Spleen (tissue), 11 donors: ENCODE measurements around the gene ZNF524. TPM values are rescaled to one million over a fixed set of nuclear protein-coding genes. Genes with fewer than 3 reads are reported as not detected.

Experiments
- DNase-seq: peaks from one replicate; pipeline ENCODE4 v3.0.0-alpha.2; 2020
- H3K27ac ChIP-seq, 8 donors: fragments of 200-600 bp; sonication (generic) in 7 of 8; 1 replicate in 4 of 8; 2 replicates in 4 of 8; pipeline versions ENCODE4 v1.5.0 to v1.8.0; 2016 to 2021; ENCODE audit warnings: inconsistent platforms in 4 of 8, mild to moderate bottlenecking in 4 of 8, moderate library complexity in 1 of 8
- H3K27me3 ChIP-seq, 7 donors: fragments of 200-600 bp; sonication (generic) in 6 of 7; replicated peaks in 1 of 7; 1 replicate in 4 of 7; 2 replicates in 3 of 7; pipeline versions ENCODE4 v1.5.0 to v1.8.0; 2016 to 2021; ENCODE audit warnings: inconsistent platforms in 3 of 7, mild to moderate bottlenecking in 1 of 7
- H3K36me3 ChIP-seq, 6 donors: fragments of 200-600 bp; sonication (generic) in 5 of 6; 1 replicate in 4 of 6; 2 replicates in 2 of 6; pipeline versions ENCODE4 v1.5.0 to v1.8.0; 2016 to 2021; ENCODE audit warnings: inconsistent platforms in 2 of 6
- H3K4me1 ChIP-seq, 6 donors: fragments of 200-600 bp; sonication (generic) in 5 of 6; 1 replicate in 3 of 6; 2 replicates in 3 of 6; pipeline versions ENCODE4 v1.5.0 to v1.8.0; 2016 to 2021; ENCODE audit warnings: inconsistent platforms in 3 of 6
- H3K4me3 ChIP-seq, 8 donors: fragments of 200-600 bp; sonication (generic) in 7 of 8; 1 replicate in 4 of 8; 2 replicates in 4 of 8; pipeline versions ENCODE4 v1.5.0 to v1.8.0; 2016 to 2021; ENCODE audit warnings: inconsistent platforms in 4 of 8, mild to moderate bottlenecking in 4 of 8, moderate library complexity in 2 of 8
- H3K9me3 ChIP-seq, 8 donors: fragments of 200-600 bp; sonication (generic) in 7 of 8; 1 replicate in 4 of 8; 2 replicates in 4 of 8; pipeline versions ENCODE4 v1.5.0 to v1.8.0; 2016 to 2021; ENCODE audit warnings: inconsistent platforms in 4 of 8
- CTCF ChIP-seq, 11 experiments: fragments of 200-600 bp in 7 of 11; fragments of 450-650 bp in 4 of 11; sonication (generic) in 4 of 11; IDR thresholded peaks in 8 of 11; conservative IDR thresholded peaks in 3 of 11; 1 replicate in 7 of 11; 2 replicates in 4 of 11; pipeline versions ENCODE4 v1.4.0 to v1.8.0; 2016 to 2021; ENCODE audit warnings: antibody characterized with exemption in 11 of 11, inconsistent platforms in 4 of 11, mild to moderate bottlenecking in 1 of 11
- POLR2A ChIP-seq, 3 donors: fragments of 450-650 bp; IDR thresholded peaks; one replicate each; pipeline ENCODE4 v1.5.1; 2017; ENCODE audit warnings: antibody characterized with exemption in 3 of 3, mild to moderate bottlenecking in 1 of 3
- POLR2AphosphoS5 ChIP-seq, 3 donors: sonication (generic); formaldehyde crosslinking; IDR thresholded peaks; one replicate each; pipeline ENCODE4 v1.5.1; 2017; ENCODE audit warnings: antibody characterized with exemption in 3 of 3
- WGBS, 5 donors: extraction: QIAGEN DNeasy Blood & Tissue Kit in 3 of 5; methylation state at CpG; one replicate each; pipeline versions ENCODE4 v1.1.5 to v1.1.7; 2013 to 2018; 5-methylcytosine and 5-hydroxymethylcytosine counted together
- intact Hi-C: fragments of 100-400 bp; cut with DNase I; formaldehyde crosslinking; loops from one replicate; pipeline ENCODE4 v1.15.0; 2023; ENCODE audit warnings: low total_unique reads
- polyA plus RNA-seq, 3 donors: library from polyadenylated mRNA; stranded (reverse); fragments of 200-250 nt; gene quantifications; one replicate each; pipeline ENCODE4 v1.2.1, GENCODE V29; 2013
- total RNA-seq, 7 donors: library from RNA; depleted of rRNA in 3 of 7; stranded (reverse); fragments of >200 nt in 3 of 7; fragmentation: NEBNext Ultra II Directional in 4 of 7; extraction: Animal tissue kit (Norgen Biotek cat#: 25700) in 4 of 7; gene quantifications; one replicate each; pipeline versions ENCODE4 v1.1.0 to v1.2.1, GENCODE V29; 2016 to 2021
- donor health status: healthy with polysubstance abuse.
- donor health status: DM: no; HTN: no; CAD: no; lungs with moderate emphysema.
- donor health status: DM: no; HTN: no; CAD: no.
- donor health status: Bipolar disorder and iron deficiency.
- donor health status: healthy.
- donor health status: DM: no; HTN: no; CAD: no.
- donor health status: DM: yes; HTN: yes; CAD: no.

ZNF524 gene
- total and polyA plus RNA-seq, 10 donors, result 19.7 to 57.8 (median 30.2) TPM

GRCh38 chr19:55598034-55598433 is 2.1 kb upstream of the ZNF524 start:
- no peak for TF ChIP-seq POLR2A (IDR thresholded peaks at IDR 0.05)

GRCh38 chr19:55598719-55599467 is 1.2 kb upstream of the ZNF524 start:
- Histone ChIP-seq H3K4me1 (peaks cover 5 to 47% (median 31%) of the 10 kb centered on the region in 6 donors), H3K27me3 (no peaks in the 10 kb centered on the region), H3K27ac (peak overlapping the region; percentile 92 to 99 (median 97)), H3K36me3 (peaks cover 0 to 50% (median 28%) of the 10 kb centered on the region in 6 donors), H3K9me3 (peaks cover 0 to 4% (median 0%) of the 10 kb centered on the region in 8 donors), H3K4me3 (peak overlapping the region; percentile 41 to 88 (median 81))
- intact Hi-C loops, result no loop called here
- DNase-seq, result peak; percentile 97
- 6 to 8% (median 7%) methylated on average over 24 to 26 of the region's 26 CpGs for WGBS, 5 donors
- TF ChIP-seq CTCF (IDR thresholded peaks at IDR 0.05 in 8 of 11, conservative IDR thresholded peaks at IDR 0.05 in 3 of 11) (peak in 1 of 11 experiments; percentile 3), POLR2A (IDR thresholded peaks at IDR 0.05) (no peak), POLR2AphosphoS5 (IDR thresholded peaks at IDR 0.05) (peak in 1 of 3 donors; percentile 82)

More at GRCh38 chr19:55598034-55598433, 2.1 kb upstream of the ZNF524 start:
- H3K4me1 ChIP-seq, result peaks cover 5 to 39% (median 26%) of the 10 kb centered on the region in 6 donors
- 88 to 96% (median 93%) methylated on average over 9 of the region's 9 CpGs for WGBS, 5 donors
- peak overlapping the region in 4 of 8 donors; percentile 95 to 99 (median 98) for H3K27ac ChIP-seq
- H3K36me3 ChIP-seq, result peaks cover 0 to 58% (median 35%) of the 10 kb centered on the region in 6 donors
- no peak overlapping the region for H3K4me3 ChIP-seq
- no peaks in the 10 kb centered on the region for H3K27me3 ChIP-seq
- H3K9me3 ChIP-seq, result peaks cover 0 to 4% (median 0%) of the 10 kb centered on the region in 8 donors
- peak; percentile 73 for DNase-seq
- intact Hi-C loops, result no loop called here

- H3K9me3 ChIP-seq, result peaks cover 0 to 4% (median 0%) of the 10 kb centered on the region in 8 donors
These were observed 633 bp upstream of the ZNF524 start, which contains the start of gene FIZ1 for GRCh38 chr19:55599468-55599841. Gene FIZ1 (minus strand): TSS chr19:55599517. CDS start chr19:55597865, 1,652 bp downstream.

GRCh38 chr19:55600662-55601028 is 557 bp downstream of the ZNF524 start:
- Histone ChIP-seq H3K36me3 (peaks cover 0 to 35% (median 21%) of the 10 kb centered on the region in 6 donors), H3K4me3 (peak overlapping the region; percentile 41 to 88 (median 81)), H3K27me3 (no peaks in the 10 kb centered on the region), H3K9me3 (peaks cover 0 to under 1% (median 0%) of the 10 kb centered on the region in 8 donors), H3K4me1 (peaks cover 5 to 60% (median 43%) of the 10 kb centered on the region in 6 donors), H3K27ac (peak overlapping the region; percentile 92 to 99 (median 97))
- WGBS, 5 donors, result 4 to 16% (median 4%) methylated on average over 7 to 15 of the region's 15 CpGs
- TF ChIP-seq POLR2AphosphoS5 (IDR thresholded peaks at IDR 0.05) (no peak), CTCF (IDR thresholded peaks at IDR 0.05 in 8 of 11, conservative IDR thresholded peaks at IDR 0.05 in 3 of 11) (no peak), POLR2A (IDR thresholded peaks at IDR 0.05) (no peak)
- intact Hi-C loops, result no loop called here
- no peak for DNase-seq

More at GRCh38 chr19:55599468-55599841, 633 bp upstream of the ZNF524 start, which contains the start of gene FIZ1:
- H3K4me1 ChIP-seq, result peaks cover 5 to 53% (median 37%) of the 10 kb centered on the region in 6 donors
- peak within 1 kb of the TSS; percentile 41 to 88 (median 81) for H3K4me3 ChIP-seq
- TF ChIP-seq CTCF (IDR thresholded peaks at IDR 0.05 in 8 of 11, conservative IDR thresholded peaks at IDR 0.05 in 3 of 11) (peak in 3 of 11 experiments; percentile 3 to 28 (median 7)), POLR2AphosphoS5 (IDR thresholded peaks at IDR 0.05) (peak; percentile 84 to 93 (median 86)), POLR2A (IDR thresholded peaks at IDR 0.05) (no peak)
- 0 to 1% (median 0%) methylated on average over 22 to 23 of the region's 23 CpGs for WGBS, 5 donors
- intact Hi-C loops, result no loop called here
- no peaks in the 10 kb centered on the region for H3K27me3 ChIP-seq
- peak within 1 kb of the TSS; percentile 92 to 99 (median 97) for H3K27ac ChIP-seq
- peaks cover 0 to 47% (median 26%) of the 10 kb centered on the region in 6 donors for H3K36me3 ChIP-seq
- DNase-seq, result peak; percentile 96
